PFSK-1 (cell line): Measurements from ENCODE around the gene NOTUM.

Experiments used
- FOXP2 ChIP-seq: optimal IDR thresholded peaks from 2 replicates; pipeline ENCODE3; 2011; ENCODE audit warnings: borderline replicate concordance, control low read depth, inconsistent platforms; ENCODE audit not compliant: insufficient read depth; ENCODE audit errors: extremely low read length, extremely low read depth
- POLR2AphosphoS5 ChIP-seq: IDR thresholded peaks from 2 replicates; pipeline ENCODE4 v1.6.1; 2012; ENCODE audit warnings: low read depth, mild to moderate bottlenecking, control low read depth, low read length, moderate library complexity
- REST ChIP-seq, 2 experiments: IDR thresholded peaks; 2 replicates each; pipeline versions ENCODE4 v1.6.1 to v1.8.0; 2011 to 2012; ENCODE audit warnings: low read depth in 2 of 2, low read length in 2 of 2, control low read depth in 1 of 2, inconsistent platforms in 1 of 2, mild to moderate bottlenecking in 1 of 2, moderate library complexity in 1 of 2; ENCODE audit not compliant: insufficient read depth in 1 of 2
- SIN3A ChIP-seq: IDR thresholded peaks from 2 replicates; pipeline ENCODE4 v1.6.1; 2012; ENCODE audit warnings: mild to moderate bottlenecking, low read length, moderate library complexity, borderline replicate concordance; ENCODE audit not compliant: insufficient read depth
- TAF1 ChIP-seq: IDR thresholded peaks from 2 replicates; pipeline ENCODE4 v1.6.1; 2012; ENCODE audit warnings: low read length, control low read depth, borderline replicate concordance; ENCODE audit not compliant: insufficient read depth

The NOTUM gene

GRCh38 chr17:81941484-81942166 is 19.4 kb downstream of the NOTUM start:
- TF ChIP-seq SIN3A (no peak), REST (IDR thresholded peaks at IDR 0.05; ENCODE audit: insufficient read depth in 1 of 2, low read depth in 2 of 2, low read length in 2 of 2) (no peak), FOXP2 (no peak), POLR2AphosphoS5 (no peak), TAF1 (no peak)

- TF ChIP-seq FOXP2 (no peak), REST (IDR thresholded peaks at IDR 0.05; ENCODE audit: insufficient read depth in 1 of 2, low read depth in 2 of 2, low read length in 2 of 2) (no peak), POLR2AphosphoS5 (no peak), TAF1 (no peak), SIN3A (no peak)
Observed at GRCh38 chr17:81940538-81941483, 20.2 kb downstream of the NOTUM start.

GRCh38 chr17:81939881-81940385 is 21.1 kb downstream of the NOTUM start:
- no peak for TF ChIP-seq REST (IDR thresholded peaks at IDR 0.05; ENCODE audit: insufficient read depth in 1 of 2, low read depth in 2 of 2, low read length in 2 of 2)
- TF ChIP-seq FOXP2: no peak
- TF ChIP-seq SIN3A: no peak
- no peak for TF ChIP-seq POLR2AphosphoS5
- TF ChIP-seq TAF1: no peak

- TF ChIP-seq TAF1 (no peak), FOXP2 (no peak), REST (IDR thresholded peaks at IDR 0.05; ENCODE audit: insufficient read depth in 1 of 2, low read depth in 2 of 2, low read length in 2 of 2) (no peak), POLR2AphosphoS5 (no peak), SIN3A (no peak)
Observed at GRCh38 chr17:81939218-81939617, 21.8 kb downstream of the NOTUM start.
